NCI-H2196 treated with DMSO at 0.1 percent for 48 hours (cell line): ENCODE data around the gene DENND2A.

Experiments
- DNase-seq: peaks from one replicate; lab custom pipeline; 2025; ENCODE audit not compliant: unreplicated experiment; lab: John Stamatoyannopoulos, UW

The DENND2A gene

DNA sequence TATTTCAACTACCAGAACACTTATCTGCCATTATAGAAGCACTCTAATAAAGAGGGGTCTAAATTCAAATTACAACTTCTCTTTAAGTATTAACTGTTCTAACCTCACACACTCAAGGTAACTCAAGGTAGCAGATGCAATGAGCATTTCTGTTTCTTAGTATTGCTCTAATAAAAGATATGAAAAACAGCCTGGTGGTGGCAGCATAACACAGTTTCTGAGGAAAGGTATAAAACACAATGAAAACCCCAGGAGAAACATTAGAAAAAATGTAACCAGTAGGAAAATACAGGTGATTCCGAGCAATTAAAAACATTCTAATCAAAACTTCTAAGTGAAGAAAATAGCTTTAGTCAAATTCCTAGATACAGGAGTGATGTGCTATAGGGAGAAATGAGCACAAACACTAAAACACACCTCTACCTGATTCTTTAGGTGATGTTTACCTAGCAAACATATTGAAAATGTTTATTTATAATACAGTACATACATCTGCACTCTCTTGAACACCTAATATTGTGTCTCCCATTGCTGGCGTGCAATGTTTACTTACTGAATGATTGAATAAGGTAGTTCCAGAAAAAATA, 164.8 kb downstream of the DENND2A start:
- DNase-seq, result peak; percentile 50
